PFSK-1 (cell line): ENCODE data around the gene APC2.

Experiments used
- FOXP2 ChIP-seq: optimal IDR thresholded peaks from 2 replicates; pipeline ENCODE3; 2011; ENCODE audit warnings: borderline replicate concordance, control low read depth, inconsistent platforms; ENCODE audit not compliant: insufficient read depth; ENCODE audit errors: extremely low read length, extremely low read depth
- POLR2AphosphoS5 ChIP-seq: IDR thresholded peaks from 2 replicates; pipeline ENCODE4 v1.6.1; 2012; ENCODE audit warnings: low read depth, mild to moderate bottlenecking, control low read depth, low read length, moderate library complexity
- REST ChIP-seq, 2 experiments: IDR thresholded peaks; 2 replicates each; pipeline versions ENCODE4 v1.6.1 to v1.8.0; 2011 to 2012; ENCODE audit warnings: low read depth in 2 of 2, low read length in 2 of 2, control low read depth in 1 of 2, inconsistent platforms in 1 of 2, mild to moderate bottlenecking in 1 of 2, moderate library complexity in 1 of 2; ENCODE audit not compliant: insufficient read depth in 1 of 2
- SIN3A ChIP-seq: IDR thresholded peaks from 2 replicates; pipeline ENCODE4 v1.6.1; 2012; ENCODE audit warnings: mild to moderate bottlenecking, low read length, moderate library complexity, borderline replicate concordance; ENCODE audit not compliant: insufficient read depth
- TAF1 ChIP-seq: IDR thresholded peaks from 2 replicates; pipeline ENCODE4 v1.6.1; 2012; ENCODE audit warnings: low read length, control low read depth, borderline replicate concordance; ENCODE audit not compliant: insufficient read depth

APC2 gene

GRCh38 chr19:1474011-1474764 is 24.3 kb downstream of the APC2 start:
- TF ChIP-seq SIN3A = no peak
- no peak for TF ChIP-seq FOXP2
- TF ChIP-seq TAF1 = no peak
- no peak for TF ChIP-seq POLR2AphosphoS5
- no peak for TF ChIP-seq REST (IDR thresholded peaks at IDR 0.05; ENCODE audit: insufficient read depth in 1 of 2, low read depth in 2 of 2, low read length in 2 of 2)

GRCh38 chr19:1474765-1475351 is 24.9 kb downstream of the APC2 start:
- no peak for TF ChIP-seq FOXP2
- no peak for TF ChIP-seq TAF1
- TF ChIP-seq SIN3A = no peak
- no peak for TF ChIP-seq REST (IDR thresholded peaks at IDR 0.05; ENCODE audit: insufficient read depth in 1 of 2, low read depth in 2 of 2, low read length in 2 of 2)
- no peak for TF ChIP-seq POLR2AphosphoS5

GRCh38 chr19:1475751-1476437 is 26.0 kb downstream of the APC2 start:
- TF ChIP-seq FOXP2 (no peak), POLR2AphosphoS5 (no peak), TAF1 (no peak), SIN3A (no peak), REST (IDR thresholded peaks at IDR 0.05; ENCODE audit: insufficient read depth in 1 of 2, low read depth in 2 of 2, low read length in 2 of 2) (no peak)

- peak in 1 of 2 experiments; percentile 16; a peak in 1 of 4 replicates for TF ChIP-seq REST (IDR thresholded peaks at IDR 0.05; ENCODE audit: insufficient read depth in 1 of 2, low read depth in 2 of 2, low read length in 2 of 2)
- TF ChIP-seq TAF1 = peak; percentile 68; the same call in 1 of the 2 replicates
- peak; percentile 73 for TF ChIP-seq POLR2AphosphoS5
- TF ChIP-seq SIN3A = peak; percentile 89; the same call in 1 of the 2 replicates
- TF ChIP-seq FOXP2 = peak; percentile 51
These were observed 29.2 kb downstream of the APC2 start, which contains the start of gene C19orf25 for GRCh38 chr19:1478934-1479707. TSS of gene C19orf25 (minus strand) at chr19:1479215. CDS start at chr19:1478903, 312 bp downstream.
